Measurements from ENCODE around the gene OTUB2.

The OTUB2 gene

DNA sequence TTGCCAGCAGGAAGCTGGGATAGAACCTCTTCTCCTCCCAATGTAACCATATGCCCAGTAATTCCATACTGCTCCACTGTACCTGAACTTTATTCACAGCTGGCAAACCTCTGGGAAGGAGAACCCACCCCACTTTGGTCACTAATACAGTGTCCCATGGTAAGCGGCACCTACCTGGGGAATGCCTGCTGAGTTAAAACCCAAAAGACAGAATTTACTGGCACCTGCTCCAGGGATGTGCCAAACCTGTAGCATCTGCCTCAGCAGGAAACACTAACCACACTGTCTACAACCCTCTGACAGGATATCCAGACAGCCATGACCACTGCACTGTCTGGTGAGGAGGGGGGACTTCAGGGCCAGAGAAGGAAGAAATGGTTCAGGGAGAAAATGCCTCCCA lies 28.3 kb downstream of the OTUB2 start:
- no peak overlapping the region for H3K27ac ChIP-seq (ENCODE audit: low read length)

DNA sequence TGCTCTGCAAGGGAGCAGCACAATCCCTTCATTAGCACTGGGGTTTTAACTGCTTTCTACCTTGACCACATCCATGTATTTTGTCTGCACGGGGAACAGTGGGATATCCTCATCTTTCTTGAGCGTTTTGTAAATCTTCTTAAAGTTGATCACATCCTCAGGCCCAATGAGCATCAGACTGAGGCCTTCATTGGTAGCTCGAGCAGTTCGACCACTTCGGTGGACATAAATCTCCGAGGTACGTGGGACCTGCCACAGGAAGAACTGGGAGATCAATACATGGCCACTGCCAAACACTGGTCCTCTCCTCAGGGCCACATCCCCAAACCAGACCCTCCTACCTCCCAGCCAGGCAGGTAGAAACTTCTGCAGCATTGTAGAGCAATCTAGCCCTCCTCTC lies 28.8 kb downstream of the OTUB2 start:
- H3K79me2 ChIP-seq (ENCODE audit: insufficient read depth, low read length): 0 out of 2 replicates have a peak, but pooled peaks cover 11% of the 10 kb centered on the region
- peaks cover 32% of the 10 kb centered on the region for H4K20me1 ChIP-seq (ENCODE audit: insufficient read depth, low read length)
- no peak overlapping the region for H3K9ac ChIP-seq (ENCODE audit: low read depth, low read length)
- no peaks in the 10 kb centered on the region for H3K9me3 ChIP-seq (ENCODE audit: insufficient read depth, low read length, severe bottlenecking)
- H3K4me3 ChIP-seq (ENCODE audit: low read depth in 1 of 2, low read length in 2 of 2): no peak overlapping the region
- no peak overlapping the region for H3K4me2 ChIP-seq (ENCODE audit: insufficient read depth, low read length)
- H2AFZ ChIP-seq (ENCODE audit: low read depth, low read length): no peak overlapping the region
- no peak overlapping the region for H3K27ac ChIP-seq (ENCODE audit: low read length)
- ATAC-seq (ENCODE audit: insufficient read depth, low read depth): no peak
- no peak for DNase-seq
- H3K4me1 ChIP-seq (ENCODE audit: insufficient read depth, low read length): no peaks in the 10 kb centered on the region
- H3K36me3 ChIP-seq (ENCODE audit: insufficient read depth, low read length): peaks cover 97% of the 10 kb centered on the region
- no peaks in the 10 kb centered on the region for H3K27me3 ChIP-seq (ENCODE audit: insufficient read depth, low read length, poor library complexity)
- TF ChIP-seq, protein P1, sequence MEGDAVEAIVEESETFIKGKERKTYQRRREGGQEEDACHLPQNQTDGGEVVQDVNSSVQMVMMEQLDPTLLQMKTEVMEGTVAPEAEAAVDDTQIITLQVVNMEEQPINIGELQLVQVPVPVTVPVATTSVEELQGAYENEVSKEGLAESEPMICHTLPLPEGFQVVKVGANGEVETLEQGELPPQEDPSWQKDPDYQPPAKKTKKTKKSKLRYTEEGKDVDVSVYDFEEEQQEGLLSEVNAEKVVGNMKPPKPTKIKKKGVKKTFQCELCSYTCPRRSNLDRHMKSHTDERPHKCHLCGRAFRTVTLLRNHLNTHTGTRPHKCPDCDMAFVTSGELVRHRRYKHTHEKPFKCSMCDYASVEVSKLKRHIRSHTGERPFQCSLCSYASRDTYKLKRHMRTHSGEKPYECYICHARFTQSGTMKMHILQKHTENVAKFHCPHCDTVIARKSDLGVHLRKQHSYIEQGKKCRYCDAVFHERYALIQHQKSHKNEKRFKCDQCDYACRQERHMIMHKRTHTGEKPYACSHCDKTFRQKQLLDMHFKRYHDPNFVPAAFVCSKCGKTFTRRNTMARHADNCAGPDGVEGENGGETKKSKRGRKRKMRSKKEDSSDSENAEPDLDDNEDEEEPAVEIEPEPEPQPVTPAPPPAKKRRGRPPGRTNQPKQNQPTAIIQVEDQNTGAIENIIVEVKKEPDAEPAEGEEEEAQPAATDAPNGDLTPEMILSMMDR (IDR thresholded peaks at IDR 0.05; ENCODE audit: borderline replicate concordance, extremely low read depth, low read length, poor library complexity, severe bottlenecking): no peak
- TF ChIP-seq EZH2 (IDR thresholded peaks at IDR 0.05; ENCODE audit: borderline replicate concordance, low read depth, low read length, severe bottlenecking): no peak

More for the DNA sequence above, 28.3 kb downstream of the OTUB2 start:
- no peak overlapping the region for H3K4me2 ChIP-seq (ENCODE audit: insufficient read depth, low read length)
- DNase-seq (no peak), ATAC-seq (ENCODE audit: insufficient read depth, low read depth) (peak; percentile 38; the same call in 1 of the 3 replicates)
- no peak overlapping the region for H2AFZ ChIP-seq (ENCODE audit: low read depth, low read length)
- no peaks in the 10 kb centered on the region for H3K27me3 ChIP-seq (ENCODE audit: insufficient read depth, low read length, poor library complexity)
- peaks cover 97% of the 10 kb centered on the region for H3K36me3 ChIP-seq (ENCODE audit: insufficient read depth, low read length)
- H3K4me1 ChIP-seq (ENCODE audit: insufficient read depth, low read length): no peaks in the 10 kb centered on the region
- 0 out of 2 replicates have a peak, but pooled peaks cover 8% of the 10 kb centered on the region for H3K79me2 ChIP-seq (ENCODE audit: insufficient read depth, low read length)
- no peaks in the 10 kb centered on the region for H3K9me3 ChIP-seq (ENCODE audit: insufficient read depth, low read length, severe bottlenecking)
- peaks cover 30% of the 10 kb centered on the region; the same call in 1 of the 2 replicates for H4K20me1 ChIP-seq (ENCODE audit: insufficient read depth, low read length)
- no peak for TF ChIP-seq EZH2 (IDR thresholded peaks at IDR 0.05; ENCODE audit: borderline replicate concordance, low read depth, low read length, severe bottlenecking)
- TF ChIP-seq, protein P1 (IDR thresholded peaks at IDR 0.05; ENCODE audit: borderline replicate concordance, extremely low read depth, low read length, poor library complexity, severe bottlenecking): no peak
- no peak overlapping the region for H3K9ac ChIP-seq (ENCODE audit: low read depth, low read length)
- no peak overlapping the region for H3K4me3 ChIP-seq (ENCODE audit: low read depth in 1 of 2, low read length in 2 of 2)

DNA sequence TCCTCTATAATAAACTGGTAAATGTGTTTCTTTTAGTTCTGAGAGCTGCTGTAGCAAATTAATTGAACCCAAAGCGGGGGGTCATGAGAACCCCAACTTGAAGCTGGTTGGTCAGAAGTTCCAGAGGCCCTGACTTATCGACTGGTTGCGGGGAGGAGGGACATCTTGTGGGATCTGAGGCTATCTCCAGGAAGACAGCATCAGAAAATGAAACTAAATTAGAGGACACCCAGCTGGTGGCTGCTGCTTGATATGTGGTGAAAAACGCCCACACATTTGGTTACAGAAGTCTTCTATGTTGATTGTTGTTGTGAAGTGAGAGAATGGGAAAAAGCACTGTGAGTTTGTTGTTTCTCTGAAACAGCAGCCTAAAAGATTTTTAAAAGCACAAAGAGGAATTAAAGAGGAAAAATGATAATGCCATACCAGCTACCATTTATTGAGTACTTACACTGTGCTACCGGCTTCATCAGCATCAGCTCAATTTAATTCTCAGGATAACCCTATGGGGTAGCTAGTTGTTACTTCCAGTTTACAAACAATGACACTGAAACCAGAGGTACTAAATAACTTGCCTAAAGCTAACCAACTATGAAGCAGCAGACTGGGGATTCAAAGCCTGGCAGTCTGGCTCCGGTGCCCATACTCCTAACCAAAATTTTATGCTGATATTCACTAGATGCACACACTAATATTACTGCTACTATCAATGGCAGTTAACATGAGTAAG lies 30.6 kb downstream of the OTUB2 start:
- no peak for TF ChIP-seq EZH2 (IDR thresholded peaks at IDR 0.05; ENCODE audit: borderline replicate concordance, low read depth, low read length, severe bottlenecking)
- TF ChIP-seq, protein P1 (IDR thresholded peaks at IDR 0.05; ENCODE audit: borderline replicate concordance, extremely low read depth, low read length, poor library complexity, severe bottlenecking): no peak
- Histone ChIP-seq H3K27me3 (ENCODE audit: insufficient read depth, low read length, poor library complexity) (no peaks in the 10 kb centered on the region), H3K4me1 (ENCODE audit: insufficient read depth, low read length) (no peaks in the 10 kb centered on the region), H3K4me3 (ENCODE audit: low read depth in 1 of 2, low read length in 2 of 2) (no peak overlapping the region), H3K27ac (ENCODE audit: low read length) (no peak overlapping the region), H3K4me2 (ENCODE audit: insufficient read depth, low read length) (no peak overlapping the region), H2AFZ (ENCODE audit: low read depth, low read length) (no peak overlapping the region), H3K9ac (ENCODE audit: low read depth, low read length) (no peak overlapping the region), H3K36me3 (ENCODE audit: insufficient read depth, low read length) (peaks cover 97% of the 10 kb centered on the region), H4K20me1 (ENCODE audit: insufficient read depth, low read length) (peaks cover 43% of the 10 kb centered on the region), H3K9me3 (ENCODE audit: insufficient read depth, low read length, severe bottlenecking) (no peaks in the 10 kb centered on the region), H3K79me2 (ENCODE audit: insufficient read depth, low read length) (peaks cover 20% of the 10 kb centered on the region)
- ATAC-seq (ENCODE audit: insufficient read depth, low read depth) (peak; percentile 58), DNase-seq (no peak)

Data from DND-41 (cell line).